ENCODE measurements around the gene ZFPM1. TPM values are rescaled to one million over a fixed set of nuclear protein-coding genes. Genes with fewer than 3 reads are reported as not detected.

Gene ZFPM1
- total RNA-seq, 2 donors from 2014 or later = 18.1 to 21.5 TPM

GRCh38 chr16:88451586-88452481 is 1.2 kb upstream of the ZFPM1 start:
- TF ChIP-seq CTCF (conservative IDR thresholded peaks at IDR 0.05) = no peak
- H3K27ac ChIP-seq (ENCODE audit: low read depth, low read length) = no peak overlapping the region
- Mint-ChIP-seq H3K9me3 (peaks cover 2% of the 10 kb centered on the region), H3K4me3 (peak overlapping the region; percentile 63), H3K27me3 (ENCODE audit: insufficient read depth) (peaks cover 46% of the 10 kb centered on the region), H3K27ac (no peak overlapping the region), H3K36me3 (ENCODE audit: low read depth) (no peaks in the 10 kb centered on the region), H3K4me1 (peaks cover 6% of the 10 kb centered on the region)
- H3K27me3 ChIP-seq (ENCODE audit: control insufficient read depth, insufficient read depth, low read length, poor library complexity, severe bottlenecking) = peaks cover 28% of the 10 kb centered on the region
- no peak for DNase-seq
- no peak overlapping the region for H3K4me3 ChIP-seq (ENCODE audit: low read length)
- no peak overlapping the region for H3K9ac ChIP-seq (ENCODE audit: extremely low read depth, low read length, poor library complexity, severe bottlenecking)
- no peaks in the 10 kb centered on the region for H3K36me3 ChIP-seq (ENCODE audit: control insufficient read depth, insufficient read depth, low read length)
- H3K4me1 ChIP-seq (ENCODE audit: control insufficient read depth, insufficient read depth, low read length) = peaks cover 10% of the 10 kb centered on the region
- WGBS, 2 experiments (ENCODE audit: insufficient coverage in 1 of 2, insufficient read length in 1 of 2) = 78 to 81% methylated on average over 18 to 30 of the region's 30 CpGs
- H3K9me3 ChIP-seq (ENCODE audit: control insufficient read depth, low read length) = no peaks in the 10 kb centered on the region

GRCh38 chr16:88452482-88453216 is 431 bp upstream of the ZFPM1 start:
- peak; percentile 99 for DNase-seq
- WGBS, 2 experiments (ENCODE audit: insufficient coverage in 1 of 2, insufficient read length in 1 of 2) = 1 to 6% methylated on average over 14 to 72 of the region's 72 CpGs
- H3K9me3 ChIP-seq (ENCODE audit: control insufficient read depth, low read length) = no peaks in the 10 kb centered on the region
- H3K27me3 ChIP-seq (ENCODE audit: control insufficient read depth, insufficient read depth, low read length, poor library complexity, severe bottlenecking) = peaks cover 28% of the 10 kb centered on the region
- peaks cover 10% of the 10 kb centered on the region for H3K4me1 ChIP-seq (ENCODE audit: control insufficient read depth, insufficient read depth, low read length)
- no peak overlapping the region for H3K27ac ChIP-seq (ENCODE audit: low read depth, low read length)
- H3K27me3 Mint-ChIP-seq (ENCODE audit: insufficient read depth) = peaks cover 48% of the 10 kb centered on the region
- H3K27ac Mint-ChIP-seq = no peak overlapping the region
- no peaks in the 10 kb centered on the region for H3K36me3 Mint-ChIP-seq (ENCODE audit: low read depth)
- no peak for TF ChIP-seq CTCF (conservative IDR thresholded peaks at IDR 0.05)
- peak overlapping the region; percentile 77 for H3K4me3 ChIP-seq (ENCODE audit: low read length)
- H3K4me1 Mint-ChIP-seq = peaks cover 6% of the 10 kb centered on the region
- no peak overlapping the region for H3K9ac ChIP-seq (ENCODE audit: extremely low read depth, low read length, poor library complexity, severe bottlenecking)
- peaks cover 2% of the 10 kb centered on the region for H3K9me3 Mint-ChIP-seq
- no peaks in the 10 kb centered on the region for H3K36me3 ChIP-seq (ENCODE audit: control insufficient read depth, insufficient read depth, low read length)
- peak overlapping the region; percentile 63 for H3K4me3 Mint-ChIP-seq

GRCh38 chr16:88453611-88454522 is 787 bp downstream of the ZFPM1 start:
- 2 to 6% methylated on average over 16 to 89 of the region's 89 CpGs for WGBS, 2 experiments (ENCODE audit: insufficient coverage in 1 of 2, insufficient read length in 1 of 2)
- H3K9me3 ChIP-seq (ENCODE audit: control insufficient read depth, low read length) = no peaks in the 10 kb centered on the region
- peak overlapping the region; percentile 25 for H3K9ac ChIP-seq (ENCODE audit: extremely low read depth, low read length, poor library complexity, severe bottlenecking)
- Mint-ChIP-seq H3K36me3 (ENCODE audit: low read depth) (no peaks in the 10 kb centered on the region), H3K4me1 (peaks cover 6% of the 10 kb centered on the region), H3K27ac (no peak overlapping the region), H3K27me3 (ENCODE audit: insufficient read depth) (peaks cover 47% of the 10 kb centered on the region), H3K9me3 (peaks cover 2% of the 10 kb centered on the region), H3K4me3 (peak overlapping the region; percentile 63)
- H3K4me3 ChIP-seq (ENCODE audit: low read length) = peak overlapping the region; percentile 87
- no peak for TF ChIP-seq CTCF (conservative IDR thresholded peaks at IDR 0.05)
- H3K27me3 ChIP-seq (ENCODE audit: control insufficient read depth, insufficient read depth, low read length, poor library complexity, severe bottlenecking) = peaks cover 28% of the 10 kb centered on the region
- DNase-seq = peak; percentile 65
- no peaks in the 10 kb centered on the region for H3K36me3 ChIP-seq (ENCODE audit: control insufficient read depth, insufficient read depth, low read length)
- H3K4me1 ChIP-seq (ENCODE audit: control insufficient read depth, insufficient read depth, low read length) = peaks cover 7% of the 10 kb centered on the region
- H3K27ac ChIP-seq (ENCODE audit: low read depth, low read length) = no peak overlapping the region
